Measurements from ENCODE around the gene ACER3.
"Not testable (repeated sequence)": the region's sequence is repeated elsewhere in the genome, so short reads cannot be mapped to it uniquely, and the experiment has no call there.

Gene ACER3

DNA sequence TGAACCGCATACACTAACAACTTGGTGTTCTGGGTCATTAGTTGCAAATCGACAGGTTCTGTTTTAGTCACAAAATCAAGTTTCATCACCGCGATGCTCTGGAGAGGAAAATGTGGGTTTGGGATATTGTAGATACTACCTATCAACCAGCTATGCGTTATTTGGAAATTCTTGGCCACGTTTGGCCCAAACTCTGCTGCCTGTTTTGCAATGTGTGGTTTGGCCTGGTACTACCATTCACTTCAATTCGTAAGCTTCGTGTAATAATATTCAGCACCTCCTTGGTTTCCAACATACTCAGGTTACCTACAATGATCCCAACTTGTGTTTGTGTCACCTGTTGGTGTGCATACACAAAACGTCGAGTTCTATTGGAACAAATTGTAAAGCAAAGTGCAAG is 16.2 kb upstream of the ACER3 start:
- POLR2A ChIA-PET, result no interaction called here
- no peak for TF ChIP-seq TARDBP (IDR thresholded peaks at IDR 0.05)
- no peak for TF ChIP-seq SUZ12 (IDR thresholded peaks at IDR 0.05)
- no peak for TF ChIP-seq ARNT (IDR thresholded peaks at IDR 0.05)
- no peak for TF ChIP-seq HDGF (IDR thresholded peaks at IDR 0.05; ENCODE audit: borderline replicate concordance)
- no peak for TF ChIP-seq NFRKB (IDR thresholded peaks at IDR 0.05)
- no peak for TF ChIP-seq FOXA1 (IDR thresholded peaks at IDR 0.05)
- TF ChIP-seq ELF4 (IDR thresholded peaks at IDR 0.05), result no peak
- TF ChIP-seq ZNF384 (IDR thresholded peaks at IDR 0.05), result no peak
- TF ChIP-seq, protein P1, sequence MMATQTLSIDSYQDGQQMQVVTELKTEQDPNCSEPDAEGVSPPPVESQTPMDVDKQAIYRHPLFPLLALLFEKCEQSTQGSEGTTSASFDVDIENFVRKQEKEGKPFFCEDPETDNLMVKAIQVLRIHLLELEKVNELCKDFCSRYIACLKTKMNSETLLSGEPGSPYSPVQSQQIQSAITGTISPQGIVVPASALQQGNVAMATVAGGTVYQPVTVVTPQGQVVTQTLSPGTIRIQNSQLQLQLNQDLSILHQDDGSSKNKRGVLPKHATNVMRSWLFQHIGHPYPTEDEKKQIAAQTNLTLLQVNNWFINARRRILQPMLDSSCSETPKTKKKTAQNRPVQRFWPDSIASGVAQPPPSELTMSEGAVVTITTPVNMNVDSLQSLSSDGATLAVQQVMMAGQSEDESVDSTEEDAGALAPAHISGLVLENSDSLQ (IDR thresholded peaks at IDR 0.05), result no peak
- TF ChIP-seq SP1 (IDR thresholded peaks at IDR 0.05), result no peak
- no peak for TF ChIP-seq FOXK2 (IDR thresholded peaks at IDR 0.05)
- TF ChIP-seq BHLHE40 (IDR thresholded peaks at IDR 0.05; ENCODE audit: borderline replicate concordance), result no peak
- TF ChIP-seq L3MBTL2 (conservative IDR thresholded peaks at IDR 0.05), result no peak
- CTCF ChIA-PET, result no interaction called here
- no peak for DNase-seq (ENCODE audit: extremely low spot score)

DNA sequence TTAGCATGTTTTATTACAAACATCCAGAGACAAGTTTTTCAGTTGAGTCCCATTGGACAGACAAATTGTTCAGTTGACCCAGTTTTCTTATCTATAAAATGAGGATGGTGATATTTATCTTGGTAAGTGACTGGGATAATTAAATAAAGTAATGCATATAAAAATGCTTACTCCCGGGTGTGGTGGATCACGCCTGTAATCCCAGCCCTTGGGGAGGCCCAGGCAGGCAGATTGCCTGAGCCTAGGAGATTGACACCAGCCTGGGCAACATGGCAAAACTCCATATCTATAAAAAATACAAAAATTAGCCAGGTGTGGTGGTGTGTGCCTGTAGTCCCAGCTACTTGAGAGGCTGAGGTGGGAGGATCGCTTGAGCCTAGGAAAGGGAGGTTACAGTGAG is 15.6 kb upstream of the ACER3 start:
- TF ChIP-seq LEF1 (IDR thresholded peaks at IDR 0.05; ENCODE audit: borderline replicate concordance) (no peak), FOXK2 (IDR thresholded peaks at IDR 0.05) (no peak), FOXM1 (IDR thresholded peaks at IDR 0.05; ENCODE audit: borderline replicate concordance) (no peak), NFRKB (IDR thresholded peaks at IDR 0.05) (no peak), ELF4 (IDR thresholded peaks at IDR 0.05) (no peak)
- ChIA-PET CTCF (no interaction called here), POLR2A (no interaction called here)
- DNase-seq (ENCODE audit: extremely low spot score), result no peak

DNA sequence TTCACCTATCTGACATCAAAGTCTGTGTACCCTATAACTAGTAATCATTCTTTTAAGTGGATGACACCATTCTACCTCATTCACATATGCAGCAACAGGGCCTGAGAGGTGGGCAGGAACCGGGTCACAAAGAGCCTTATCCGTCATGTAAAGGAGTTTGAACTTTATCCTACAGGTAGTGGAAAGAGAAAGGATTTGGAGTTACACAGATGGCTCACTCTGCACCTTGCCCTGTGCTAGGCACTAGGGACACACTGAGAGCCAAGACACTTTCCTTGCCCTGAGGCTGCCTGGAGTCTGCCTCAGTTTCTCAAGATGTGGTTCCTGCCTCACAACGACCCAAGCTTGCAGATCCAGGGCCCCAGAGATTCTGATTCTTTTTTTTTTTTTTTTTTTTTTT is 14.3 kb upstream of the ACER3 start:
- CTCF ChIA-PET, result no interaction called here
- TF ChIP-seq, protein P1 (IDR thresholded peaks at IDR 0.05), result peak; percentile 42; the same call in 1 of the 2 replicates
- no peak for TF ChIP-seq TARDBP (IDR thresholded peaks at IDR 0.05)
- POLR2A ChIA-PET, result no interaction called here
- DNase-seq (ENCODE audit: extremely low spot score), result no peak

DNA sequence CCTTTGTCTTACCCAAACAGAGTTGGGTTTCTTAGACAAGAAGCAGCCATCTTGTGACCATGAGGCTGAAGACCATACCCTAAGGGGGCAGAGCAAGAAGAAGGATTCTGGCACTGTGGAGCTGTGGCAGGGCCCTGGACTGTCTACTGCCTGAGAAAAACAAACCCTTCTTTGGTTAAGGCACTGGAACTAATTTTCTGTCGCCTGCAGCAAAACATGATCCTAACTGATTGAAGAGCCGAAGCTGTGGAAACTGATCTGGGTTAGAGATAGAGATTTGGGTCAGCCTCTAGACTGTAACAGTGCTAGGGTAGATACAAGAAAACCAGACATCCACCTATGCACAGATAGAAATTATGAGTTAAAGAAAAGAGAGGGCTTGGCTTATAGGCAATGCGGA is 11.3 kb upstream of the ACER3 start:
- POLR2A ChIA-PET, result no interaction called here
- DNase-seq (ENCODE audit: extremely low spot score), result no peak
- TF ChIP-seq FOXM1 (IDR thresholded peaks at IDR 0.05; ENCODE audit: borderline replicate concordance) (no peak), ZNF384 (IDR thresholded peaks at IDR 0.05) (no peak), FOXK2 (IDR thresholded peaks at IDR 0.05) (no peak)
- CTCF ChIA-PET, result no interaction called here

DNA sequence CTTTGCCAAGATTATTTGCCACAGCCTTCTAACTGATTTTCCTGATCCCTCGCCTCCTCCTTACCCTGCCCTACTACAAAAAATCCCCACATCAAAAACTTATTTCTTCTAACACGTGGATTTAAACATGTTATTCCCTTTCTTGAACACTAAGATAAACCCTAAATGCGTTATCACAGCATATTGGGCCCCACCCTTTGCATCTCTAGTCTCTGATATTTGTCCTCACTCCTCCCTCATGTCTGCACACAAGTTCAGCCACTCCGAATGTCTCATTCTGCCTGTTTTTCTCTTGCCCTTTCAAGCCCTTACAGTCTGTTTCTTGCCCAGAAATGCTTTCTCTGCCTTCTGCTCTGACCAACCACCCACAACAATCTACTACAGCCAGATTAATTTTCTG is 10.6 kb upstream of the ACER3 start:
- DNase-seq (ENCODE audit: extremely low spot score), result no peak
- no peak for TF ChIP-seq SP1 (IDR thresholded peaks at IDR 0.05)
- no peak for TF ChIP-seq HDGF (IDR thresholded peaks at IDR 0.05; ENCODE audit: borderline replicate concordance)
- TF ChIP-seq LEF1 (IDR thresholded peaks at IDR 0.05; ENCODE audit: borderline replicate concordance), result no peak
- no peak for TF ChIP-seq NFRKB (IDR thresholded peaks at IDR 0.05)
- TF ChIP-seq FOXM1 (IDR thresholded peaks at IDR 0.05; ENCODE audit: borderline replicate concordance), result no peak
- TF ChIP-seq TARDBP (IDR thresholded peaks at IDR 0.05), result no peak
- TF ChIP-seq FOXK2 (IDR thresholded peaks at IDR 0.05), result no peak
- no peak for TF ChIP-seq ELF4 (IDR thresholded peaks at IDR 0.05)
- no peak for TF ChIP-seq SUZ12 (IDR thresholded peaks at IDR 0.05)
- TF ChIP-seq FOXA1 (IDR thresholded peaks at IDR 0.05), result no peak
- TF ChIP-seq, protein P1 (IDR thresholded peaks at IDR 0.05), result no peak
- TF ChIP-seq CTBP1 (IDR thresholded peaks at IDR 0.05; ENCODE audit: borderline replicate concordance), result no peak
- no peak for TF ChIP-seq ARNT (IDR thresholded peaks at IDR 0.05)
- TF ChIP-seq ZNF384 (IDR thresholded peaks at IDR 0.05), result no peak
- no peak for TF ChIP-seq BHLHE40 (IDR thresholded peaks at IDR 0.05; ENCODE audit: borderline replicate concordance)
- TF ChIP-seq L3MBTL2 (conservative IDR thresholded peaks at IDR 0.05), result no peak
- ChIA-PET POLR2A (no interaction called here), CTCF (no interaction called here)

DNA sequence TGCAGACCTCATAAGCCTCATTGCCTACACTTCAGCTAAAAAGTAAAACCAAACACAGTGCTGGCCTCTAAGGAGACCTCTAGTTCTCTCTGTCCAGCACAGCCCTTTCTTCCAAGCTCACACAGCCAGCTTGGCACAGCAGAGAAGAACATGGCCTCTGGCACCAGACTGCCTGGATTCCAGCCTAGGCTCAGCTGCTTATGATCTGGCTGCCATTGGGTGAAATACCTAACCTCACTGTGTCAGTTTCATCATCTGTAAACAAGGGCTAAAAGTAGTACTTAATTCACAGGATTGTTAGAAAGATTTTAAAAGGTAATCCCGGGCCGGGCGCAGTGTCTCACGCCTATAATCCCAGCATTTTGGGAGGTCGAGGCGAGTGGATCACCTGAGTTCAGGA is 9.9 kb upstream of the ACER3 start:
- CTCF ChIA-PET, result no interaction called here
- no peak for TF ChIP-seq TARDBP (IDR thresholded peaks at IDR 0.05)
- TF ChIP-seq FOXA1 (IDR thresholded peaks at IDR 0.05), result no peak
- no peak for TF ChIP-seq NFRKB (IDR thresholded peaks at IDR 0.05)
- no peak for TF ChIP-seq ZNF384 (IDR thresholded peaks at IDR 0.05)
- no peak for TF ChIP-seq BHLHE40 (IDR thresholded peaks at IDR 0.05; ENCODE audit: borderline replicate concordance)
- no peak for TF ChIP-seq ARNT (IDR thresholded peaks at IDR 0.05)
- TF ChIP-seq FOXK2 (IDR thresholded peaks at IDR 0.05), result no peak
- TF ChIP-seq ELF4 (IDR thresholded peaks at IDR 0.05), result no peak
- TF ChIP-seq CTBP1 (IDR thresholded peaks at IDR 0.05; ENCODE audit: borderline replicate concordance), result no peak
- no peak for TF ChIP-seq L3MBTL2 (conservative IDR thresholded peaks at IDR 0.05)
- DNase-seq (ENCODE audit: extremely low spot score), result no peak
- POLR2A ChIA-PET, result no interaction called here

DNA sequence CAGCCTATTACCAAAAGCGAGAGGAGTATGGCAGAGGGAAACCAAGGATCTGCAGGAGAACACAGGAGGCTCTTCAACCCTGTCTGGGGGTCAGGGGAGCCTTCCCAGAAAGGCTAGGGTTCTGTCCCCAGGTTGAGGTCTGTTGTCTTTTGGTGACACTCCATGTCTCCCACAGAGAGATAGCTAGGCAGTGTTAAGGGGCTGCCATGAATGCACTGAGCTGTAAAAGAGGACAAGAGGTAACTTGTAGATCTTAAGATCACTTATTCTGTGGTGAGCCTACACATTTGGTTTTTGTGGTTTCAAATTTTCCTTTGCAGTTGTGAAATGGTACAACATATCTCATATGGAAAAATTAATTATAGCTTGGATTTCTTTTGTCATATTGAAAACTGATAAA is 6.0 kb upstream of the ACER3 start:
- POLR2A ChIA-PET, result no interaction called here
- TF ChIP-seq NFRKB (IDR thresholded peaks at IDR 0.05), result no peak
- no peak for TF ChIP-seq HDGF (IDR thresholded peaks at IDR 0.05; ENCODE audit: borderline replicate concordance)
- no peak for TF ChIP-seq L3MBTL2 (conservative IDR thresholded peaks at IDR 0.05)
- TF ChIP-seq CTBP1 (IDR thresholded peaks at IDR 0.05; ENCODE audit: borderline replicate concordance), result no peak
- no peak for TF ChIP-seq BHLHE40 (IDR thresholded peaks at IDR 0.05; ENCODE audit: borderline replicate concordance)
- TF ChIP-seq TARDBP (IDR thresholded peaks at IDR 0.05), result no peak
- no peak for TF ChIP-seq SUZ12 (IDR thresholded peaks at IDR 0.05)
- TF ChIP-seq FOXM1 (IDR thresholded peaks at IDR 0.05; ENCODE audit: borderline replicate concordance), result no peak
- no peak for TF ChIP-seq FOXK2 (IDR thresholded peaks at IDR 0.05)
- TF ChIP-seq FOXA1 (IDR thresholded peaks at IDR 0.05), result no peak
- DNase-seq (ENCODE audit: extremely low spot score), result no peak
- CTCF ChIA-PET, result interaction anchor here (0.6 kb wide), 1 partner anchor 234 kb away, joined by 3 read pairs; no protein-coding TSS in a partner anchor

DNA sequence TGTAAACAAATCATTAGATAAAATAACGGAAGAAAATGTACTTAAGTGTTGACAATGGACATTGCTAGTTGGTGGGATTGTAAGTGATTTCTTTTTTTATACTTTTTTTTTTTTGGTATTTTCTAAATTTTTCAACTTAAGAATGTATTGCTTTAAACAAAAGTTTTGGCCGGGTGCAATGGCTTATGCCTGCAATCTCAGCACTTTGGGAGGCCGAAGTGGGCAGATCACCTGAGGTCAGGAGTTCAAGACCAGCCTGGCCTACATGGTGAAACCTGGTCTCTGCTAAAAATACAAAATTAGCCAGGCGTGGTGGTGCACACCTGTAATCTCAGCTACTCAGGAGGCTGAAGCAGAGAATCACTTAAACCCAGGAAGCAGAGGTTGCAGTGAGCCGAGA is 5.0 kb upstream of the ACER3 start:
- DNase-seq (ENCODE audit: extremely low spot score); CTCF ChIA-PET; POLR2A ChIA-PET: not testable (repeated sequence)

Data from HEK293T (cell line).